WERI-Rb-1 (cell line): ENCODE results near the gene ZC3H7B.

ENCODE experiments used
- DNase-seq: peaks from one replicate; pipeline ENCODE4 v3.0.0-alpha.2; 2020
- H3K27ac ChIP-seq: fragments of 250-450 bp; sonication (Bioruptor Pico); 2 replicates; pipeline ENCODE4 v1.5.1; 2020; ENCODE audit warnings: mild to moderate bottlenecking, moderate library complexity
- H3K27me3 ChIP-seq: fragments of 250-450 bp; sonication (Bioruptor Pico); 2 replicates; pipeline ENCODE4 v1.5.1; 2021; ENCODE audit warnings: mild to moderate bottlenecking, low read depth, moderate library complexity; ENCODE audit not compliant: insufficient read depth, severe bottlenecking
- H3K36me3 ChIP-seq: fragments of 250-450 bp; sonication (Bioruptor Pico); 2 replicates; pipeline ENCODE4 v1.5.1; 2020; ENCODE audit warnings: mild to moderate bottlenecking, moderate library complexity
- H3K4me3 ChIP-seq: 2 replicates; pipeline ENCODE4 v1.5.1; 2011; ENCODE audit warnings: low read depth, mild to moderate bottlenecking, control low read depth, low read length
- H3K9me3 ChIP-seq: fragments of 250-450 bp; sonication (Bioruptor Pico); 2 replicates; pipeline ENCODE4 v1.5.1; 2021; ENCODE audit warnings: mild to moderate bottlenecking, moderate library complexity; ENCODE audit not compliant: severe bottlenecking
- TF ChIP-seq, protein P1 (sequence below): IDR thresholded peaks from 2 replicates; pipeline ENCODE4 v1.5.1; 2011; ENCODE audit warnings: low read depth, mild to moderate bottlenecking, control low read depth, inconsistent platforms, low read length

Gene ZC3H7B

DNA sequence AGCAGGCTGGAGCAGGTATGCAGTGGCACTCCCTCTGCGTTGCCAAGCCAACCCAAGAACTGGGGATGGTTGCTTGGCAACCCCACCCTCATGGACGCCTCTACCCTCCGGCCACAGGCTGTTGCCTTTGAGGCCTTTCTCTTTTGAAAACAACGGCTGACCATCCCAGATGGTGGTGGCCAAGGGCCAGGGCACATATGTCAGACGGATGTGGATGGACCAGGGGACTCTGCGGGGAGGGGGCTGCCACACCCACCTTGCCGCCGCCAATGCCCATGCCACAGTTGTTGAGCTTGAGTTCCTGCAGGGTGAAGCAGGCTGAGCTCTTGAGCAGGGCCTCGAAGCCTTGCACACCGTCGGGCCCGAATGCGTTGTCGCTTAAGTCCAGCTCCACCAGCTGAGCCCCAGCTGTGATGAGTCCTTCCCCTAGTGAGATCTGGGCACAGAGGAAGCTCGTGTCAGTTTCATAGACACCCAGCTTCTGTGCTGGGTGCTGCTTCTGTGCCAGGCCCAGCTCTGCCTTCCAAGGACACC is 36.9 kb upstream of the ZC3H7B start:
- Histone ChIP-seq H3K27me3 (no peaks in the 10 kb centered on the region), H3K27ac (no peak overlapping the region), H3K36me3 (peaks cover 92% of the 10 kb centered on the region), H3K9me3 (no peaks in the 10 kb centered on the region), H3K4me3 (no peak overlapping the region)
- no peak for DNase-seq
- TF ChIP-seq, protein P1, sequence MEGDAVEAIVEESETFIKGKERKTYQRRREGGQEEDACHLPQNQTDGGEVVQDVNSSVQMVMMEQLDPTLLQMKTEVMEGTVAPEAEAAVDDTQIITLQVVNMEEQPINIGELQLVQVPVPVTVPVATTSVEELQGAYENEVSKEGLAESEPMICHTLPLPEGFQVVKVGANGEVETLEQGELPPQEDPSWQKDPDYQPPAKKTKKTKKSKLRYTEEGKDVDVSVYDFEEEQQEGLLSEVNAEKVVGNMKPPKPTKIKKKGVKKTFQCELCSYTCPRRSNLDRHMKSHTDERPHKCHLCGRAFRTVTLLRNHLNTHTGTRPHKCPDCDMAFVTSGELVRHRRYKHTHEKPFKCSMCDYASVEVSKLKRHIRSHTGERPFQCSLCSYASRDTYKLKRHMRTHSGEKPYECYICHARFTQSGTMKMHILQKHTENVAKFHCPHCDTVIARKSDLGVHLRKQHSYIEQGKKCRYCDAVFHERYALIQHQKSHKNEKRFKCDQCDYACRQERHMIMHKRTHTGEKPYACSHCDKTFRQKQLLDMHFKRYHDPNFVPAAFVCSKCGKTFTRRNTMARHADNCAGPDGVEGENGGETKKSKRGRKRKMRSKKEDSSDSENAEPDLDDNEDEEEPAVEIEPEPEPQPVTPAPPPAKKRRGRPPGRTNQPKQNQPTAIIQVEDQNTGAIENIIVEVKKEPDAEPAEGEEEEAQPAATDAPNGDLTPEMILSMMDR = no peak

DNA sequence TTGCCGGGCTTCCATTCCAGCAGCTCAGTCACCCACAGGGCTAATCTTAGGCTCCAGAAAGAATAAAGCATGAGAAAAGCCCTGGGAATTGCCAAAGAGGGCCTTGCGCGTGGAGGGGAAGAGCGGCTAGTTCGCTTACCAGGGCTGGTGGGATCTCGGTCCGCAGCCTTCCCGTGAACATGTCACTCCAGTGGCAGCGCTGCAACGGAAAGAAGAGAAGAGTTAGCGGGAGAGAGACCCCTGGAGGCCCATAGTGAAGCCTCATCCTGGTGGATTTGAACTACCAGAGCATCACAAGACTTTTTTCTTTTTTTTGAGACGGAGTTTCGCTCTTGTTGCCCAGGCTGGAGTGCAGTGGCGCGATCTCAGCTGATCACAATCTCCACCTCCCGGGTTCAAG is 33.4 kb upstream of the ZC3H7B start:
- DNase-seq = no peak
- no peaks in the 10 kb centered on the region for H3K9me3 ChIP-seq
- no peaks in the 10 kb centered on the region for H3K27me3 ChIP-seq
- TF ChIP-seq, protein P1 = no peak
- no peak overlapping the region for H3K4me3 ChIP-seq
- peaks cover 86% of the 10 kb centered on the region for H3K36me3 ChIP-seq
- no peak overlapping the region for H3K27ac ChIP-seq

DNA sequence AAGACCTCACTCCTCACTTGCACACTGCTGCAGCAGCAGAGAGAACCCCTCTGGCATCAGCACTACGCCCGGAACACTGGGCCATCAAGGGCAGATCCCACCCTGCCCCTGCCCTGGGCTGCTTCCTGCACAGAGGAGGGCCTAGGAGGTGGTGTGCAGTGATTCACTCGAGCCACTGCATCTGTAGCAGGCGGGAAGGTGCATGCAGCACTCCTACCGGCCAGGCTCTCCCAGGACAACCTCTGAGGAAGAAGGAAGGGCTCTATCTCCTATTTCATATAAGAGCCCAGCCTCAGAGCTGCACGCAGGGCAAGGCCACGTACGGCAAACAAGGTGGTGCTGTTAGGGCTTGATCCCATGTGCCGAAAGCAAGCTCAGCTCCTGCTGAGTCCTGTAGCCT is 29.5 kb upstream of the ZC3H7B start:
- Histone ChIP-seq H3K27ac (no peak overlapping the region), H3K36me3 (peaks cover 88% of the 10 kb centered on the region), H3K4me3 (no peak overlapping the region), H3K9me3 (no peaks in the 10 kb centered on the region), H3K27me3 (no peaks in the 10 kb centered on the region)
- DNase-seq = no peak
- TF ChIP-seq, protein P1 = no peak

DNA sequence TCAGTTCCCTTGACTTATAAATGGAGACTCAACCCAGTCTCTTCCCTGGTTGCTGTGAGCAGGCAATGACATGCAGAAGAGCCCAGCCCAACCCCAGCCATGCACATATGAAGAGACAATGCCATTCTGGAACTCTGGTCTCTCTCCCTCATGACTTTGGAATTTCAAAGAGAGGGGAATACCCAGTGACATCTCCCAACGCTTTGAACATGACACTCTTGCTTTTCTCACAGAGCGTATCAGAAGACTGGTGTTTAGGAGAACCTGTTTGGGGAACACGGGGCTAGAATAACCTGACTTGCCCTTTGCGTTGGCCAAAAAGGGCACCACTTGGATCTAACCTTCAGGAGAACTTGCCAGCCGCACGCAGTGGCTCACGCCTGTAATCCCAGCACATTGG is 28.2 kb upstream of the ZC3H7B start:
- H3K27me3 ChIP-seq = no peaks in the 10 kb centered on the region
- DNase-seq = no peak
- no peak overlapping the region for H3K27ac ChIP-seq
- TF ChIP-seq, protein P1 = no peak
- no peak overlapping the region for H3K4me3 ChIP-seq
- H3K9me3 ChIP-seq = no peaks in the 10 kb centered on the region
- H3K36me3 ChIP-seq = peaks cover 87% of the 10 kb centered on the region

DNA sequence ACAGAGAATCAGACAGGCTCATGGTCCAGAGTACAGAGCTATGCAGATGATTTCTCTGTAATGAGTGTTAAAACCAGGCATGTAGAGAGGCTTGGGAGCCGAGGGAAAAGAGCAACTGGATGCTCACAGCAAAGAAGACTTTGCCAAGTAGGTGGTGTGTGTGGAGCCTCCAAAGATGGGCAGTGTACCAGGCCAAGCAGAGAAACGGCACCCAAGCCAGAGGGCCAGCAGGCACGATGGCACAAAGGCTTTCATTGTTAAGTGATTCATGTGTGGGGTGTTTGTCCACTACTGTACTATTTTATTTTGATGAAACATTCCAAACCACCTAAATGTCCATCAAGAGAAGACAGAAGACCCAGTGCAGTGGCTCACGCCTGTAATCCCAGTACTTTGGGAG is 26.5 kb upstream of the ZC3H7B start:
- Histone ChIP-seq H3K9me3 (no peaks in the 10 kb centered on the region), H3K27me3 (no peaks in the 10 kb centered on the region), H3K27ac (no peak overlapping the region), H3K36me3 (peaks cover 90% of the 10 kb centered on the region), H3K4me3 (no peak overlapping the region)
- TF ChIP-seq, protein P1 = no peak
- DNase-seq = no peak

DNA sequence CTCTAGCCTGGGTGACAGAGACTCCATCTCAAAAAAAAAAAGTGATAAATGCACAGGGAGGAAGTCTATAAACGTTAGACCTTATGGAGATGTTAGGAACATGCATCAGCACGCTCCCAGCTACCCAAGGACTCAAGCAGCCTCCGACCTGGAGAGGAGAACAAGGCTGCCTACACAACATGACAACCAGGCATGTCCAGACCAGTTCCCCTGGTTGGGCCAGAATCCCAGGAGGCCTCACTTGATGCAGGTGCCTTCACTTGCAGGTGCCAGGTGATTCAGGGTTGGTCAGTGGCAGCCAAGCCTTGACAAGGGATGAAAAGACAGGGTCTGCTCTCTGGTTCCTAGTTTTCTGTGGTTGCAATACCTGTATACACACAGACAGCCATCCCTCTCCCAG is 21.3 kb upstream of the ZC3H7B start:
- TF ChIP-seq, protein P1 = no peak
- no peaks in the 10 kb centered on the region for H3K27me3 ChIP-seq
- no peak overlapping the region for H3K4me3 ChIP-seq
- no peak for DNase-seq
- H3K36me3 ChIP-seq = peaks cover 93% of the 10 kb centered on the region
- no peaks in the 10 kb centered on the region for H3K9me3 ChIP-seq
- H3K27ac ChIP-seq = no peak overlapping the region
